ENCODE measurements around the gene KIF2C. TPM values are rescaled to one million over a fixed set of nuclear protein-coding genes. Genes with fewer than 3 reads are reported as not detected.
A peak's percentile ranks its signal among the peaks of the same experiment; 100 is the strongest.

The KIF2C gene
- total and polyA plus RNA-seq, 9 of the 15 experiments (the other 6 are each of a cell fraction or from before 2014, with no cell fraction given), result 84.9 to 226 (median 169) TPM

DNA sequence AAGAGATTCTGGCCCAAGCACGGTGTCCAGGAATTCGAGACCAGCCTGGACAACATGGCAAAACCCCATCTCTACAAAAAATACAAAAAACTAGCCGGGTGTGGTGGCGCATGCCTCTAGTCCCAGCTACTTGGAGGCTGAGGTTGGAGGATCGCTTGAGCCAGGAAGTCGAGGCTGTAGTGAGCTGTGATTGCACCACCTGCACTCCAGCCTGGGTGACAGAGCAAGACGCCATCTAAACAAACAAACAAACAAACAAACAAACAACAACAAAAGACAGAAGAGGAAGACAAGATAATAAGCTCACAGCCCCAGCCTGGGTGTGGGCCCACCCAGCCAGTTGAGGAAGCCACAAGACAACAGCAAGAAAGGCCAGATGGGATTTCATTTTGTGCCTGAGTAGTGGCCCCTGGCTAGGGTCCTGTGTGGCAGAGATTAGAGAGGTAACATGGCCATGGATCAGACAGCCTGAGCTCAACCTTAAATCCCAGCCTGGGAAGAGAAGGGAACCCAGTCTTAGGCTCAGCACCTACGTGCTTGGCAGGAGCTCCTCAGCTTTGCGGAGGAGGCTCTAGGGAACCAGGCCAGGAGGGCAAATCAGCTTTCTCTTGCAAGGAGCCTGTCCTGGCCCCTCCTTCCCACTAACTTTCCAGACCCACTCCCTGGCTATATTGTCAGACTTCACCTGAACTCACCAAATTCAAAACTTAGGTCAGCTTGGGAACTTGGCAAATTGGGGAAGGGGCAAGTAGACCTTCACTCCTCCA is 53.3 kb downstream of the KIF2C start (continued):
- TF ChIP-seq CTCF (IDR thresholded peaks at IDR 0.05 in 2 of 3, conservative IDR thresholded peaks at IDR 0.05 in 1 of 3; ENCODE audit: insufficient read depth in 2 of 3, low read depth in 1 of 3, low read length in 3 of 3), result no peak
- no peak for TF ChIP-seq PHB (CRISPR knock-in tag; IDR thresholded peaks at IDR 0.05)
- no peak for TF ChIP-seq ZNF354B (CRISPR knock-in tag; IDR thresholded peaks at IDR 0.05)
- TF ChIP-seq BCOR (IDR thresholded peaks at IDR 0.05), result 0 out of 2 replicates have a peak, but pooled peaks have one; percentile 9
- no peak for TF ChIP-seq TRIM28 (IDR thresholded peaks at IDR 0.05)
- TF ChIP-seq THRAP3 (IDR thresholded peaks at IDR 0.05; ENCODE audit: borderline replicate concordance), result 0 out of 2 replicates have a peak, but pooled peaks have one; percentile 13
- no peak for TF ChIP-seq ZNF639 (CRISPR knock-in tag; conservative IDR thresholded peaks at IDR 0.05 in 1 of 2, IDR thresholded peaks at IDR 0.05 in 1 of 2)
- TF ChIP-seq RBBP5 (IDR thresholded peaks at IDR 0.05; ENCODE audit: borderline replicate concordance, insufficient read depth, low read length, poor library complexity, severe bottlenecking), result no peak
- 0 out of 2 replicates have a peak, but pooled peaks have one; percentile 27 for TF ChIP-seq ZBTB5 (IDR thresholded peaks at IDR 0.05)
- no peak for TF ChIP-seq STAG1 (CRISPR knock-in tag; IDR thresholded peaks at IDR 0.05; ENCODE audit: borderline replicate concordance)
- no peak for TF ChIP-seq ZNF695 (CRISPR knock-in tag; IDR thresholded peaks at IDR 0.05)
- no peak for TF ChIP-seq LEF1 (IDR thresholded peaks at IDR 0.05)
- TF ChIP-seq, protein P1, sequence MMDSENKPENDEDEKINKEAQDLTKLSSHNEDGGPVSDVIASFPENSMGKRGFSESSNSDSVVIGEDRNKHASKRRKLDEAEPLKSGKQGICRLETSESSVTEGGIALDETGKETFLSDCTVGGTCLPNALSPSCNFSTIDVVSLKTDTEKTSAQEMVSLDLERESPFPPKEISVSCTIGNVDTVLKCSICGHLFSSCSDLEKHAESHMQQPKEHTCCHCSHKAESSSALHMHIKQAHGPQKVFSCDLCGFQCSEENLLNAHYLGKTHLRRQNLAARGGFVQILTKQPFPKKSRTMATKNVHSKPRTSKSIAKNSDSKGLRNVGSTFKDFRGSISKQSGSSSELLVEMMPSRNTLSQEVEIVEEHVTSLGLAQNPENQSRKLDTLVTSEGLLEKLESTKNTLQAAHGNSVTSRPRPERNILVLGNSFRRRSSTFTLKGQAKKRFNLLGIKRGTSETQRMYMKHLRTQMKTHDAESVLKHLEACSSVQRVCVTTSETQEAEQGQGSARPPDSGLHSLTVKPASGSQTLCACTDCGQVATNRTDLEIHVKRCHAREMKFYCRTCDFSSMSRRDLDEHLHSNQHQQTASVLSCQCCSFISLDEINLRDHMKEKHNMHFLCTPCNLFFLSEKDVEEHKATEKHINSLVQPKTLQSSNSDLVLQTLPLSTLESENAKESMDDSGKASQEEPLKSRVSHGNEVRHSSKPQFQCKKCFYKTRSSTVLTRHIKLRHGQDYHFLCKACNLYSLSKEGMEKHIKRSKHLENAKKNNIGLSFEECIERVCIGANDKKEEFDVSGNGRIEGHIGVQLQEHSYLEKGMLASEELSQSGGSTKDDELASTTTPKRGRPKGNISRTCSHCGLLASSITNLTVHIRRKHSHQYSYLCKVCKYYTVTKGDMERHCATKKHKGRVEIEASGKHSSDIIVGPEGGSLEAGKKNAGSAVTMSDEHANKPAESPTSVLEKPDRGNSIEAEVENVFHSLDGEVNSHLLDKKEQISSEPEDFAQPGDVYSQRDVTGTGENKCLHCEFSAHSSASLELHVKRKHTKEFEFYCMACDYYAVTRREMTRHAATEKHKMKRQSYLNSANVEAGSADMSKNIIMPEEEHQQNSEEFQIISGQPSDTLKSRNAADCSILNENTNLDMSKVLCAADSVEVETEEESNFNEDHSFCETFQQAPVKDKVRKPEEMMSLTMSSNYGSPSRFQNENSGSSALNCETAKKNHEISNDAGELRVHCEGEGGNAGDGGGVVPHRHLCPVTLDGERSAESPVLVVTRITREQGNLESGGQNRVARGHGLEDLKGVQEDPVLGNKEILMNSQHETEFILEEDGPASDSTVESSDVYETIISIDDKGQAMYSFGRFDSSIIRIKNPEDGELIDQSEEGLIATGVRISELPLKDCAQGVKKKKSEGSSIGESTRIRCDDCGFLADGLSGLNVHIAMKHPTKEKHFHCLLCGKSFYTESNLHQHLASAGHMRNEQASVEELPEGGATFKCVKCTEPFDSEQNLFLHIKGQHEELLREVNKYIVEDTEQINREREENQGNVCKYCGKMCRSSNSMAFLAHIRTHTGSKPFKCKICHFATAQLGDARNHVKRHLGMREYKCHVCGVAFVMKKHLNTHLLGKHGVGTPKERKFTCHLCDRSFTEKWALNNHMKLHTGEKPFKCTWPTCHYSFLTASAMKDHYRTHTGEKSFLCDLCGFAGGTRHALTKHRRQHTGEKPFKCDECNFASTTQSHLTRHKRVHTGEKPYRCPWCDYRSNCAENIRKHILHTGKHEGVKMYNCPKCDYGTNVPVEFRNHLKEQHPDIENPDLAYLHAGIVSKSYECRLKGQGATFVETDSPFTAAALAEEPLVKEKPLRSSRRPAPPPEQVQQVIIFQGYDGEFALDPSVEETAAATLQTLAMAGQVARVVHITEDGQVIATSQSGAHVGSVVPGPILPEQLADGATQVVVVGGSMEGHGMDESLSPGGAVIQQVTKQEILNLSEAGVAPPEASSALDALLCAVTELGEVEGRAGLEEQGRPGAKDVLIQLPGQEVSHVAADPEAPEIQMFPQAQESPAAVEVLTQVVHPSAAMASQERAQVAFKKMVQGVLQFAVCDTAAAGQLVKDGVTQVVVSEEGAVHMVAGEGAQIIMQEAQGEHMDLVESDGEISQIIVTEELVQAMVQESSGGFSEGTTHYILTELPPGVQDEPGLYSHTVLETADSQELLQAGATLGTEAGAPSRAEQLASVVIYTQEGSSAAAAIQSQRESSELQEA (IDR thresholded peaks at IDR 0.05; ENCODE audit: low read depth), result no peak
- no peak for TF ChIP-seq SMARCA5 (IDR thresholded peaks at IDR 0.05)

Data from K562 (cell line).